Head of caudate nucleus (tissue), 42 donors: ENCODE measurements around the gene MRM3.

Source experiments
- DNase-seq, 42 donors: peaks; one replicate each; pipeline versions ENCODE4 v3.0.0 to v3.0.0-alpha.2; 2020 to 2021; ENCODE audit warnings: mixed read lengths in 7 of 42
- intact Hi-C: fragments of 100-400 bp; cut with DNase I; formaldehyde crosslinking; loops from one replicate; pipeline ENCODE4 v1.15.0; 2022

Gene MRM3

GRCh38 chr17:838486-838885 is 56.3 kb downstream of the MRM3 start:
- intact Hi-C loops, result no loop called here
- no peak for DNase-seq

- intact Hi-C loops, result no loop called here
These were observed 59.2 kb downstream of the MRM3 start for GRCh38 chr17:841313-841712.

More at GRCh38 chr17:841313-841712, 59.2 kb downstream of the MRM3 start:
- no peak for DNase-seq
